A549 (cell line): ENCODE results near the gene MAPKAPK2. TPM values are rescaled to one million over a fixed set of nuclear protein-coding genes. Genes with fewer than 3 reads are reported as not detected.

ENCODE experiments used
- ATAC-seq, 2 experiments: fragments of 200-7000 bp in 1 of 2; fragments of >200 bp in 1 of 2; cut with Nextera tagmentation in 1 of 2; cut with Tn5 transposase in 1 of 2; 3 replicates each; pipeline versions ENCODE4 v1.8.0 to v1.9.1; 2018 to 2020; ENCODE audit warnings: mild to moderate bottlenecking in 1 of 2, moderate library complexity in 1 of 2
- CTCF ChIA-PET: fragments of 300-600 bp; sonication (Branson Sonifier 250); formaldehyde crosslinking; extraction: SDS; loops from one replicate; lab custom pipeline; 2021; ENCODE audit warnings: antibody characterized with exemption, inconsistent platforms; lab: Yijun Ruan, JAX
- POLR2A ChIA-PET: fragments of 350-600 bp; formaldehyde crosslinking; extraction: SDS; loops from one replicate; lab custom pipeline; 2021; ENCODE audit warnings: antibody characterized with exemption, inconsistent platforms; lab: Yijun Ruan, JAX
- DNase-seq, 2 experiments: peaks; one replicate each; pipeline versions ENCODE4 v3.0.0 to v3.0.0-alpha.2; 2011 to 2016; ENCODE audit warnings: low read depth in 1 of 2, low spot score in 1 of 2
- FAIRE-seq: peaks from 2 replicates; lab custom pipeline; 2011; peaks lifted over from hg19 to GRCh38; lab: Jason Lieb, UNC
- H3K27ac ChIP-seq, 2 experiments: fragments of >200 bp; sonication (Bioruptor Twin); formaldehyde crosslinking; 3 replicates each; pipeline ENCODE4 v1.5.1; 2016 to 2017
- H3K4me1 ChIP-seq: fragments of >200 bp; sonication (Bioruptor Twin); formaldehyde crosslinking; 3 replicates; pipeline ENCODE4 v1.6.1; 2016
- H3K4me2 ChIP-seq: fragments of >200 bp; sonication (Bioruptor Twin); formaldehyde crosslinking; 3 replicates; pipeline ENCODE4 v1.6.1; 2016
- H3K4me3 ChIP-seq: fragments of >200 bp; sonication (Bioruptor Twin); formaldehyde crosslinking; 3 replicates; pipeline ENCODE4 v1.5.1; 2016
- H3K9me3 ChIP-seq: fragments of >200 bp; sonication (Bioruptor Twin); formaldehyde crosslinking; 3 replicates; pipeline ENCODE4 v1.6.1; 2016
- BHLHE40 ChIP-seq: IDR thresholded peaks from 2 replicates; pipeline ENCODE4 v1.6.1; 2012; ENCODE audit warnings: low read depth, low read length, inconsistent platforms
- CBX8 ChIP-seq: fragments of 200-600 bp; sonication (generic); IDR thresholded peaks from 2 replicates; pipeline ENCODE4 v1.6.1; 2016
- CTCF ChIP-seq: fragments of >200 bp; sonication (Bioruptor Twin); formaldehyde crosslinking; IDR thresholded peaks from 3 replicates; pipeline ENCODE4 v1.5.1; 2016
- FOSB ChIP-seq: fragments of 250-450 bp; sonication (Bioruptor Pico); IDR thresholded peaks from 2 replicates; pipeline ENCODE4 v1.5.0; 2020; ENCODE audit warnings: mild to moderate bottlenecking, moderate library complexity
- FOSL2 ChIP-seq, 2 experiments: fragments of 450-650 bp in 1 of 2; fragments of >200 bp in 1 of 2; sonication (Bioruptor Twin) in 1 of 2; formaldehyde crosslinking; IDR thresholded peaks; 2 replicates each; pipeline versions ENCODE4 v1.5.0 to v1.6.1; 2016 to 2020; ENCODE audit warnings: mild to moderate bottlenecking in 1 of 2, moderate library complexity in 1 of 2
- GATA3 ChIP-seq: IDR thresholded peaks from 2 replicates; pipeline ENCODE4 v1.6.1; 2012; ENCODE audit warnings: borderline replicate concordance
- HDAC2 ChIP-seq: fragments of 200-600 bp; sonication (generic); IDR thresholded peaks from 2 replicates; pipeline ENCODE4 v1.6.1; 2016
- HEYL ChIP-seq: fragments of 250-450 bp; sonication (Bioruptor Pico); IDR thresholded peaks from 2 replicates; pipeline ENCODE4 v1.8.0; 2021; ENCODE audit warnings: mild to moderate bottlenecking, moderate library complexity
- HOXA7 ChIP-seq: fragments of 250-450 bp; sonication (Bioruptor Pico); IDR thresholded peaks from 2 replicates; pipeline ENCODE4 v1.5.0; 2020; ENCODE audit warnings: mild to moderate bottlenecking, moderate library complexity
- HOXB13 ChIP-seq: fragments of 250-450 bp; sonication (Bioruptor Pico); IDR thresholded peaks from 2 replicates; pipeline ENCODE4 v1.5.0; 2020; ENCODE audit warnings: low read depth, mild to moderate bottlenecking, moderate library complexity
- MAX ChIP-seq: IDR thresholded peaks from 2 replicates; pipeline ENCODE4 v1.6.1; 2012
- NFE2L2 ChIP-seq: fragments of 150-350 bp; conservative IDR thresholded peaks from 2 replicates; pipeline ENCODE4 v1.6.1; 2014; ENCODE audit warnings: low read length
- NPAS2 ChIP-seq: fragments of 250-450 bp; sonication (Bioruptor Pico); IDR thresholded peaks from 2 replicates; pipeline ENCODE4 v1.8.0; 2022; ENCODE audit warnings: mild to moderate bottlenecking, moderate library complexity, borderline replicate concordance
- NR3C1 ChIP-seq: fragments of >200 bp; sonication (Bioruptor Twin); formaldehyde crosslinking; IDR thresholded peaks from 3 replicates; pipeline ENCODE4 v1.6.1; 2017
- REST ChIP-seq: fragments of 200-600 bp; sonication (generic); IDR thresholded peaks from 2 replicates; pipeline ENCODE4 v1.6.1; 2016; ENCODE audit warnings: antibody characterized with exemption, mild to moderate bottlenecking, moderate library complexity
- RFX5 ChIP-seq: fragments of 450-650 bp; IDR thresholded peaks from 2 replicates; pipeline ENCODE4 v1.7.1; 2014; ENCODE audit warnings: antibody characterized with exemption, mild to moderate bottlenecking, moderate library complexity
- SMC3 ChIP-seq: fragments of >200 bp; sonication (Bioruptor Twin); formaldehyde crosslinking; IDR thresholded peaks from 3 replicates; pipeline ENCODE4 v1.6.1; 2018; ENCODE audit warnings: inconsistent platforms
- USF2 ChIP-seq: fragments of 450-650 bp; IDR thresholded peaks from 2 replicates; pipeline ENCODE4 v1.6.1; 2014; ENCODE audit warnings: antibody characterized with exemption
- WGBS: methylation state at CpG from one replicate; pipeline ENCODE4 v1.1.6; 2017; ENCODE audit errors: missing lambda C conversion rate; 5-methylcytosine and 5-hydroxymethylcytosine counted together
- polyA plus RNA-seq, 4 experiments: library from polyadenylated mRNA; depleted of rRNA in 3 of 4; stranded (reverse); fragments of >200 nt; fragmentation: RNase III in 1 of 4; extraction: RNeasy Plus Mini Kit Qiagen cat#74134 plus additional on column Dnase treatment in 1 of 4; gene quantifications; 2 replicates in 3 of 4; 3 replicates in 1 of 4; pipeline ENCODE4 v1.2.3, GENCODE V29; 2011 to 2017

MAPKAPK2 gene
- polyA plus RNA-seq, 2 of the 4 experiments (the other 2 are of a cell fraction), result 37.2 to 43.0 TPM

- ATAC-seq (peak in 1 of 2 experiments; percentile 17; a peak in 2 of 6 replicates), DNase-seq (no peak), FAIRE-seq (no peak)
- H3K9me3 ChIP-seq, result no peaks in the 10 kb centered on the region
- peak overlapping the region; percentile 6; the same call in 2 of the 3 replicates for H3K4me2 ChIP-seq
- ChIA-PET CTCF (interaction anchor here (0.8 to 5.0 kb wide), 6 partner anchors 10 to 219 kb away, joined by 3 to 40 read pairs (median 3); no protein-coding TSS in a partner anchor), POLR2A (no interaction called here)
- H3K27ac ChIP-seq, result 0 out of 6 replicates have a peak overlapping the region, but pooled peaks of 1 of the 2 experiments have one; percentile 8
- no peak overlapping the region for H3K4me3 ChIP-seq
- WGBS, result 64% methylated on average over 11 of the region's 11 CpGs
- TF ChIP-seq BHLHE40, result no peak
- no peak for TF ChIP-seq HDAC2
- TF ChIP-seq NFE2L2, result no peak
- no peak for TF ChIP-seq HOXA7
- no peak for TF ChIP-seq HEYL (CRISPR knock-in tag)
- TF ChIP-seq REST, result no peak
- no peak for TF ChIP-seq FOSL2 (IDR thresholded peaks at IDR 0.05)
- no peak for TF ChIP-seq FOSL2 (CRISPR knock-in tag; IDR thresholded peaks at IDR 0.05)
- TF ChIP-seq RFX5, result no peak
- no peak for TF ChIP-seq NR3C1
- no peak for TF ChIP-seq CTCF
- TF ChIP-seq CBX8, result no peak
- no peak for TF ChIP-seq SMC3
- TF ChIP-seq HOXB13 (CRISPR knock-in tag), result no peak
- TF ChIP-seq MAX, result no peak
- no peak for TF ChIP-seq GATA3
- peaks cover 67% of the 10 kb centered on the region for H3K4me1 ChIP-seq
Measured at GRCh38 chr1:206694171-206695124, 9.7 kb downstream of the MAPKAPK2 start.

- WGBS, result 88% methylated on average over 9 of the region's 9 CpGs
- DNase-seq (no peak), ATAC-seq (no peak), FAIRE-seq (no peak)
- Histone ChIP-seq H3K27ac (no peak overlapping the region), H3K9me3 (no peaks in the 10 kb centered on the region), H3K4me3 (no peak overlapping the region), H3K4me2 (no peak overlapping the region), H3K4me1 (peaks cover 68% of the 10 kb centered on the region)
- POLR2A ChIA-PET, result no interaction called here
- TF ChIP-seq FOSB, result no peak
- TF ChIP-seq USF2, result no peak
- TF ChIP-seq NPAS2 (CRISPR knock-in tag), result no peak
- CTCF ChIA-PET, result interaction anchor here (1.3 to 1.5 kb wide), 2 partner anchors 8 to 10 kb away, joined by 3 read pairs; no protein-coding TSS in a partner anchor
Measured at GRCh38 chr1:206695733-206696132, 11.0 kb downstream of the MAPKAPK2 start.
